Measurements from ENCODE around the gene TNIP1.

TNIP1 gene

GRCh38 chr5:151081431-151082281 is 822 bp upstream of the TNIP1 start:
- DNase-seq, result no peak

- DNase-seq, result no peak
Measured at GRCh38 chr5:151079838-151080612, 809 bp downstream of the TNIP1 start.

DNA sequence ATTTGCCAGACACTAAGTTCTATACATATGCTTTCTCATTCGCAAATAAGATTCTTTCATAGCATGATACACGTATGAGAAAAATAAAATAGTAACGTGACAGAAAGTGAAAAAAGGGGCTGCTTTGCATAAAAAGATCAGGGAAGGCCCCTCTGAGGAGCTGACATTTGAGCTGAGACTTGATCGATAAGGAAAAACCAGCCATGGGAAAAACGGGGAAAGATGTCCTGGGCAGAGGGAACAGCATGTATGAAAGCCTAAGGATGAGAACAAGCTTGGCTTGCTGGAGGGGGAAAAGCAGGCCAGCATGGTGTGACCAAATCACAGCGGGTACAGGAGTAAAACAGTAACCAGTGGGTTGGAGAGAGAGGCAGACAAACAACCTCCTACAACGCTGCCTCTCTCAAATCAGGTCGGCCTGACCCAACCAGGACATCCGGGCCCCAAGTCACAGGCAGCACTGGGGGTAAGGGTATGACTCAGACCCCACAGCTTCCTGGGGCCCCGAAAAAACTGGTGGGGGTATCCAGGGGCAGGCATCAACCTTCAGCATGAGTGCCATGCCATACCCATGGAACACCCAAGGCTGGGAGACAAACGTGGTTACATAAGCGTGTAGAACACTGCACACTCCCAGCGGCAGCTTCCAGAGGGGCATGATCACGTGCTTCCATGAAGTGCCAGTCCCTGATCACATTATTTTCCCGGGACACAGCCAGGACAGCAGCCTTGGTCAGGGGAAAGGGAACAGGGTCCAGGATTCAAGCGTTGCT is 2.2 kb downstream of the TNIP1 start:
- no peak for DNase-seq

GRCh38 chr5:151077967-151078366 is 2.9 kb downstream of the TNIP1 start:
- DNase-seq, result no peak

DNA sequence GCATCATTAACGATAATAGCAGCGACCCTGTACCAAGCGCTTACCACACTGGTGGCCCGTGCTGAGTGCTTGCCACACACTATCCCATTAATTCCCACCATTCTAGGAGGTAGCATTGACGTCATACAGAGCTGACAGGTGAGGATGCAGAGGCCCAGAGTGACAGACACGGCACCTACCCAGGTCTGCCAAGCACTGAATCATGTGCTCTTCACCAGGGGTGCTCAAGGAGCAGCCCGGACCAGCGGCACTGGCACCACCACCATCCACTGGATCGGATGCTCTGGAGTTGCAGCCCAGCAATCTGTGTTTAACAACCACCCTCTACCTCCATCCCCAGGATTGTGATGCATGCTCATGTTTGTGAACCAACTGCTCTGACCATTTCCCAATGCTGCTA is 3.4 kb downstream of the TNIP1 start:
- no peak for DNase-seq

DNA sequence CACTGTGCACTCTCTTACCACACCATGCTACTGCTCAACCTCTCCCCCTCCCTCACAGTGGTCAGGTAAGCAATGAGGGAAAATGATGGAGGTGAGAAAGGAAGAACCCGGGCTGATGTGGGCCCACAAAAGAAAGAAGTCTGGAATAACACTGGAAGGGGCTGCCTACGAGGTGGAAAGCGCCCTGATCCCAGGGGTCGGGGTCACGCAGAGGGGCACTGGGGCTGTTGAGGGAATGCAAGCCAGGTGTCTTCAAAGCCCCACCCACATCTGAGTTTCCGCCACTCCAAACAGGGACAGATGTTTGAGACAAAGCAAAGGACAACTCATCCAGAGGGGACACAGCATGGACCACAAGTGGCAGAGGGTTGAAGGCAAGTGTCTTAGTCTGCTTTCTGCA is 4.2 kb downstream of the TNIP1 start:
- DNase-seq, result no peak

- DNase-seq, result no peak
Measured at GRCh38 chr5:151075698-151076331, 5.0 kb downstream of the TNIP1 start.

GRCh38 chr5:151074557-151074956 is 6.3 kb downstream of the TNIP1 start:
- no peak for DNase-seq

- DNase-seq, result no peak
Measured at GRCh38 chr5:151073280-151073679, 7.6 kb downstream of the TNIP1 start.

DNA sequence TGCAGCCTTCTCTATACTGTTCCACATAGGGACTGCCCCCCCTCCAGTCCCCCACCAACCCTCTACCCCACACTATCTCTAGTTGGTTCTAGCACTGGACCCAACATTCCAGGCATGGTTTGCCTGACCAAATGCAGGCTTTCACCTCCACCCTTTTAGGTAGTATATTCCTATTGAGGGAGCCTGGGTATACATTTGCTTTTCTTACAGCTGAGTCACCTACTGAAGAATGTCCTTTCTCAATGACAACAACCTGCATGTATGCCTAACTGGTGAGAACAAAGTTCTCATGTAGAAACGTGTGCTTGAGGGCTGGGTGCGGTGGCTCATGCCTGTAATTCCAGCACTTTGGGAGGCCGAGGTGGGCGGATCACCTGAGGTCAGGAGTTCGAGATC is 8.2 kb downstream of the TNIP1 start:
- DNase-seq, result no peak

- no peak for DNase-seq
Measured at GRCh38 chr5:151071848-151072629, 8.8 kb downstream of the TNIP1 start.

DNA sequence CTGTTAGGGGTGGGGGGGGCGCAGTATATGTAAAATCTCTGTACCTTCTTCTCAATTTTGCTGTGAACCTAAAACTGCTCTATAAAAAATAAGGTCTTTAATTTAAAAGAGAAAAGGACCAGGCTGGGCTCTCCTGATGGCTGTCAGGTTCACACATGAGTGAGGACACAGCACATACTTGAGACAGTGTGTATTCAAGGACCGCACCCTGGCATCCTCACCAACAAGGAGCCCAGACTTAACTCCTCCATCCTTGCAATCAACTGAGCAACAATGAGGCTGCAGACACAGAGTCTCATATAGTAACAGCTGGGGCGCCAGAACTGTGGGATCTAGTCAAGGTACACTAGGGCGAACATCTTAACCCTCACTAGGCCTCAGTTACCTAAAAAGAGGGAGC is 9.8 kb downstream of the TNIP1 start:
- no peak for DNase-seq

- DNase-seq, result no peak
Measured at GRCh38 chr5:151070449-151070848, 10.4 kb downstream of the TNIP1 start.

DNA sequence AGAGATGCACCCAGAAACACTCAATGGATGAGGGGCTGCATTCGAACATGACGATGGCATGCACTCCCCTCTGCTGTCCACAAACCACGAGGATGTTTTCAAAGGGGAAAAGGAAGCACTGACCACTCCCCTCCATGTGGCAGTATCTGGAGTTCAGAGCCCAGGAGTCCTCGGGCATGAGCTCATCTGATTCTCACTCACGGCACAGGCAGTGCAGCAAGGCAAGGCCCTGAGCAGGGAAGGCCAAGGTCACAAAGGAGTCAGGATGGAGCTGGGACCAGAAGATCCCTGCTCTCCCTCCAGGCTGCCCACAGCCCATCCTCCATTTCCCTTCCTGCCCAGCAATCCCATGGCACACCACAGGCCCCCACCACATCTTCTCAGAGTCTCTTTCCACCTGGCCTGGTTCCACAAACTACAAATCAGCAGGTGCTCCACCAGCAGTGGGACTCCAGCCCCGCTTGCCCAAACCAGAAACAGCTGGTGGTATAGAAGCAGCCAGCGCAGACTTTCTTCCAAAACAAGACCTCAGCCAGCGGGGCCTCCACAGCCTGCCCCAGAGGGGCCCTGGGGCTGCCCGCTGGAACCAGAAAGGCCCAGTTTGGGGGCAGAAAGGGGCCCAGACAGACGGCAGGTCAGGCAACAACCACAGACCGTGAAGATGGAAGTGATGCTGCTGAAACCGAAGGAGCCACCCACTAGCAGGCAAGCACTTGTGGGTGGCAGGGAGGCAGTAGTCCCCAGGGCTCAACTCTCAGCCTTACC is 12.2 kb downstream of the TNIP1 start:
- DNase-seq, result no peak

DNA sequence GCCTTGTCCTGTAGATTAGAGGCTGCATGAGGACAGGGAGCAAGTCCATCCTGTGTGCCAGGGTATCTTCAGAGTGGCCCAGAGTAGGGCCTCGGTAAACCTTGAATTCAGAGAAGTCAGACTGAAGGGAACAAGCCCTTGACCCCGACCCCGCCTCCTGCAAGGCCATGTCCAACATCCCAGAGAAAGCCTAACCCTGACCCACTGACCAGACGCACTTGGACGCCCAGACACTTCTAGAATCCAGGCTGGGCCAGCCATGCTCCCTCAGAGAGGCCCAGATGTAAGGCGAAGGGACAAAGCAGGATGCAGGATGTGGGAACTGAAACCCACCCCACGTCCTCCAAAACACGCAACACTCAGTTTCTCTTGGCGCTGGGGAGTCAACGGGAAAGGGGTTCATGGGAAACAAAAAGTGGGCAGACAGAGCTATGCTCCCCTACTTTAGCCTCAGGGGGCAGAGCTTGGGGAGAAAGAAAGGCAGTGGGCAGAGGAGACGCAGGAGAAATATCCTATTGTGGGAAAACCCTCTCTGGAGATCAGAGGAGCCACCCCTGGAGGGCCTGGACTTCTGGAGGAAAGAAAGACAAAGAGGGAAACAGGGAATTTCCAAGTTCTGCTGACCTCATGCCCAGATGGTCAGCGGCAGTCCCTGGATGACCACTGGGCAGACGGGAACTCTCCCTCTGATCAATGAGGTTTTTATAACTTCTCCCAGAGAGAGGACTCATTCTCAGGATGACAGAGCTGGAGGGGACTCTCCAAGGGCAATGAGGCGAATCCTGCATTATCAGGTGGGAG is 13.0 kb downstream of the TNIP1 start:
- no peak for DNase-seq

DNA sequence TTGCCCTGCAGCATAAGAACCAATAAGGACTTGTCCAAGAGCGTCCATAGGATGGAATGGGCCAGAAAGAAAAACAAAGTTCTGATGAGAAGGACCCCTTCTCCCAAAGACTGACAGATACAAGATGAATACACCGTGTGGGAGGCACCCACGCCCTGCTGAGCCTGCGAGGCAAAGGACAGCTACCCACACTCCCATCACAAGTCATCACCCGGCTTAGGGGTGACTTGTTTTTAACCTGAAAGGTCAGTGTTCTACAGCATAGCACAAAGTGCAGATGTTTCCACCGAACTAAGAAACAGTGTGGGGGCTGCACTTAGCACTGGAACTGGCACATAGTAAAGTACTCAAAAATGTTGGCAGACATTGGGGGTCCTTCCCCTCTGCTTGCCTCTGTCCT is 13.9 kb downstream of the TNIP1 start:
- no peak for DNase-seq

DNA sequence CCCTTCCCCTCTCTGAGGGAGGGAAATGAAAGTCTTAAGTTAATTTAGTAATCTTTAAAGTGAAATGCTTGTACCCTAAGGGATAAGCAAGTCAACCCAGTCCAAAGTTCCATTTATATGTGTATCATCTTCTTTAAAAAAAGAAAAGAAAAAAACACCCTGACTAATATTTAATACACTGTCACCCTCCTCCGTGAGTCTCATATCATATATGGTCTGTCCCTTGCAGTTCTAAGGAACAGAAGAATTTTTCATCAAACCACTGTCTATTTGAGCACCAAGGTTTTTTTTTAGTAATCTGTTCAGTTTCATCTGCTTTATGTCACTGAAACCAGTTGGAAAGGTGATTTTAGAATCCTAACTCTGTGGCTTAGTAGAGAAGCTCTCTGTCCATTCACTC is 15.2 kb downstream of the TNIP1 start:
- no peak for DNase-seq

DNA sequence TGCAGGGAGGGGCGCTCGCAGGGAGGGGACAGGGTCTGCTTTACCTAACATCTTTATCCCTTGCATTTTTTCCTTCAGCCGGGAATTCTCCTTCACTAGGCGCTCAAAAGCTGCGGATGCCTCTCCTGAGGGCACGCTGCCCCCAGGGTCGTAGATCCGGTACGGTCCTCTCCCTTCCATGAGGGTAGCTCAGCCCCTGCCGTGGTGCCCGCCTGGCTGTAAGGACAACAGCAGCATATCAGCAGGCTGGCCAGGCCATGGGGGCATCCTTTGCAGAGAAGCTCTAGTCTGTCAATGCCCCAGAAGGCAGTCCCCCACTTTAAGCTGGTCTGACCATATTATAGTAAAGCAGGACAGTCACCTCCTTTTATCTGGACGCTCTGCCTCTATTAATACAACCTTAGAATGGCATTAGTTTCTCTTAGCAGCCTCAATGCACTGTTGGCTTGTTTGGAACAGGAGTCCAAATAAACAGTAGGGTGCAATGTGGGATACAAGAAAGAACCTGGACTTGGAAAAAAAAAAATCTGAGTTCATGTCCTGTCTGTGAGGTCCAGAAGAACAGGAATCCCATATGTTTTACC is 15.8 kb downstream of the TNIP1 start:
- no peak for DNase-seq

DNA sequence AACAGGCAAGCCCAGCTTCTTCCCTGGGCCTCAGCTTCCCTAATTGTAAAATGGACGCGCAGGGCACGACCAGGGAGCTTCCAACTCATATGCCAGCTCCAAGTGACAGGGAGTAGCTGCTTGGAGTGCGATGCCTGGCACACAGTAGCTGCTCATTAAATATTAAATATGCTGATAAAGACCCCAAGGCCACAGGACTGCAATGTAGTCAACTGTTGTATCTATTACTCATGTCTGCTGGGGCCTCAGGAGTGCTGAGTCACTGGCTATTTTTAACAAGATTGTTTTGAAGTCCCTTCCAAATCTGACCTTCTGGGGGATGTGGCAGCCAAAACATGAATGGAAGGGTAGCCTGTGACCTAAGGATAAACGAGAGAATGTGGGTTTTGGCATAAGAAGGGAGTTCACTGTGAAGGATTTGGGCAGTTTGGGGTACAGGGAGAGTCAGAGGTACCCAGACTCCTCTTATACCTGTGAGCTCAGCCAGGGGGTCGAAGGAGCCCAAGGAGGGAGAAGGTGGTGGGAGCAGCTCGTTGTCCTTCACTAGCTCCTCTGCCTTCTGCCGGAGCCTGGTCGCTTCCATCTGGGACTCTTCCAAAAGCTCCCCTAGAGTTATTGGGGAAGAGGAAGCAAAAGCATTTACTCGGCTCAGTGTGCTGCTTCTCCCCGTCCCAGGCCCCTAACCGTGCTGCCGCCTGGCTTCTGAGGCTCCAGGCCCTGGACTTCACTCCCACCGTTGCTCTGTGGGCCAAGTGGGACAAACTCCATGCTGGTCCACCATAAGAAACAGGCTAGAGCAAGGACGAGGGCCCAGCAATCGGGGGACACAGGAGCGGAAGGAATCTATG is 17.5 kb downstream of the TNIP1 start:
- no peak for DNase-seq
